HUES48 (cell line): ENCODE results near the gene FBXW11.

Source experiments
- H3K27ac ChIP-seq: one replicate; pipeline ENCODE4 v1.7.0; 2013; ENCODE audit warnings: low read depth, low read length, inconsistent platforms
- H3K27me3 ChIP-seq: 2 replicates; pipeline ENCODE4 v1.6.1; 2013; ENCODE audit warnings: mild to moderate bottlenecking, low read length; ENCODE audit not compliant: control insufficient read depth, insufficient read depth
- H3K36me3 ChIP-seq: 2 replicates; pipeline ENCODE4 v1.6.1; 2013; ENCODE audit warnings: low read length; ENCODE audit not compliant: control insufficient read depth, insufficient read depth
- H3K4me1 ChIP-seq: 2 replicates; pipeline ENCODE4 v1.6.1; 2013; ENCODE audit warnings: mild to moderate bottlenecking, low read length; ENCODE audit not compliant: control insufficient read depth, insufficient read depth
- H3K4me3 ChIP-seq: 2 replicates; pipeline ENCODE4 v1.5.1; 2013; ENCODE audit warnings: mild to moderate bottlenecking, low read depth, low read length
- H3K9ac ChIP-seq: 2 replicates; pipeline ENCODE4 v1.6.1; 2013; ENCODE audit warnings: mild to moderate bottlenecking, low read depth, low read length, moderate library complexity
- H3K9me3 ChIP-seq: 2 replicates; pipeline ENCODE4 v1.6.1; 2013; ENCODE audit warnings: low read length; ENCODE audit not compliant: control insufficient read depth, insufficient read depth

FBXW11 gene

DNA sequence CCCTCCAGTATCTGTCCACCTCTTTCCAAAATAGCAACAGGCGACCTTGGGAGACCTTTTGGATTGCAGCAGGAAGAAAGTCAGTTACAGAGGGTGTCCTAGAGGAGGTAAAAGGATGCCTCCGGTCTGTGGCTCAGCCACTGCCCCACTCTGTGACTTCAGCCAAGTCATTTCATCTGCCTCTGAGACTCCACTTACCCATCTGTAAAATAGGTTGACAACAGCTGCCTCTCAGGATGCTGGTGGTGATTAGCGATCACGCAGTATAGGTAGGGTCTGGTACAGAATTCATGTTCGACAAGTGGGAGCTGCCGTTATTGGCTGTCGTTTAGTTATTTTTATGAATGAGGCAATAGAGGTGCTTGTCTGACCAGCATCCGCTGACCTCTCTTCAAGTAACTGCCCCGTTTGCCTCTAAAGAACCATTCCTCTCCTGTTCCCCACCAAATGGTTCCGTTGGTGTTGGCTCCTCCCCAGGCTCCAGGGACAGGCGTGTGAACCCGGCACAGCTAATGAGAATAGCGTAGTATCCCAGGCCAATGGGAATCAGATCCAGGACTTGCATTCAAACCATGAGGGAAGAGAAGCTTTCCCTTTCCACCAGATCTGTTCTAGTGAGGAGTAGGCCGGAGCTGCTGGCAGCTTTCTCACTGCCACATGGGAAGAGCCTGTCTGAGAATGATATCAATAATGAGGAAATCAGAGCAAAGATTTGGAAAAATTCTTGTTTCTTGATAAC is 156.7 kb downstream of the FBXW11 start:
- Histone ChIP-seq H3K27ac (no peak overlapping the region), H3K4me3 (no peak overlapping the region), H3K27me3 (no peaks in the 10 kb centered on the region), H3K4me1 (0 out of 2 replicates have a peak, but pooled peaks cover 7% of the 10 kb centered on the region), H3K9me3 (no peaks in the 10 kb centered on the region), H3K9ac (no peak overlapping the region), H3K36me3 (no peaks in the 10 kb centered on the region)

DNA sequence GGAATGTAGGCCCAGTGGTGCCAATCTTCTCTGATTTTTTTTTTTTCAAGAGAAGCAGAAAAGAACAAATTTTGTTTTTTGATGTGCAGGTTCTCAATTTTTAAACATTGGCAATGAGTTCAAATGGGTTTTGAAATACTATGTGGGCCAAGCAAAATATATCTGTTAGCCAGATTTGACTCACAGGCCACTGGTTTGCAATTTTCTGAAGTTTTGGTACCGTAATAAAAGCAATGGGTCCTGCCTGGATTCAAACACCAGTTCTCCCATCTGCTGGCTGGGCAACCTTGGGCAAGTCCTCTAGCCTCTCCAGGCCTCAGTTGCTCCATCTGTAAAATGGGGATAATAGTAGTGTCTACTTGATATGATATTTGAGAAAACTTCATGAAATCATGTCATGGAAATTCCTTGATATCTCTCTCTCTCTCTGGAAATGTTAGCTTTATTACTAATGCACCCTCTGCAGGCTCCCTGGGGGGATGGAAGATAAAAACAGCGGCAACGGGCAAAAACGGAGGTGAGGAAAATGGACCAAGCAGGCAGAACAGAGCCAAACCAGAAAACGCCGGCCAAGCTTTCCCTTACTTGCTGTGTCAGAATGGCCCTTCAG is 157.4 kb downstream of the FBXW11 start:
- 0 out of 2 replicates have a peak, but pooled peaks cover 4% of the 10 kb centered on the region for H3K4me1 ChIP-seq
- no peaks in the 10 kb centered on the region for H3K36me3 ChIP-seq
- no peak overlapping the region for H3K4me3 ChIP-seq
- no peak overlapping the region for H3K9ac ChIP-seq
- H3K27ac ChIP-seq = no peak overlapping the region
- no peaks in the 10 kb centered on the region for H3K9me3 ChIP-seq
- H3K27me3 ChIP-seq = no peaks in the 10 kb centered on the region

DNA sequence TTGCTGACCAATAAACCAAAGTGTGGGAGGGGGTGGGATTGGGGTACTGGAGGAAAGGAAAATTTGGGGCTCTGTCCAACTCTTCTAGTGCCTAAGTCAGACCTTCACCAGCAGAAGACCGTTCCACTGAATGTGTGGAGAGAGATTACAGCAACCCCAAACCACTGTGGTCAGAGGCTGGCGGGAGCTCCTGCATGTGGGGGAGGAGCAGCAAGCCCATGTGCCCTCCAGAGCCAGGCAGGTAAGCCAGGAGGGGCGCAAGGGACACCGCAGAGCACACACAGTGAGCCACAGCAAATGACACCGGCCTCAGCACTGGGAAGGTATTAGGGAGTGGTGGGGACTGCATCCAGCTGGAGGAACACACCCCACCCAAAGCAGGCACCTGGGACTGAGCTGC is 158.0 kb downstream of the FBXW11 start:
- no peak overlapping the region for H3K9ac ChIP-seq

DNA sequence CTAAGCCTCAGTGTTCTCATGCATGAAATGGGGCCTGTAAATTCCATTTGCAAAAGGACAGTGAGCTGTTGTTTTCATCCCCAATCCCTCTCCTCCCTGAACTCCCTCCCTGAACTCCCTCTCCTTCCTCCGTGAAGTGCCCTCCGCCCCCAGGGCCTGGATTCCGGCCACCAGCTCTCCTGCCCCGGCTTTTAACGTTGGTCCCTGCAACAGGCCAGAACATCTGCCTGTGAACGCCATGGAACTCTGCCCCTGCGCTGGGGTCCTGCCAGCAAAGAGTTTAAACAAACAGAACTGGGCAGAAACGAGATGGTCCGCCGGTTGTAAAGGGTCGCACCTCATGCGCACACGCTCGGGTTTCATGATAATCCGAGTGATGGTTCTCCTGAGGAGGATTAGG is 158.4 kb downstream of the FBXW11 start:
- Histone ChIP-seq H3K4me1 (0 out of 2 replicates have a peak, but pooled peaks cover 4% of the 10 kb centered on the region), H3K9me3 (no peaks in the 10 kb centered on the region), H3K27me3 (no peaks in the 10 kb centered on the region), H3K36me3 (no peaks in the 10 kb centered on the region), H3K27ac (no peak overlapping the region), H3K4me3 (no peak overlapping the region), H3K9ac (no peak overlapping the region)

More for the DNA sequence above, 158.0 kb downstream of the FBXW11 start:
- Histone ChIP-seq H3K9me3 (no peaks in the 10 kb centered on the region), H3K27me3 (no peaks in the 10 kb centered on the region), H3K36me3 (no peaks in the 10 kb centered on the region), H3K4me3 (no peak overlapping the region), H3K4me1 (0 out of 2 replicates have a peak, but pooled peaks cover 4% of the 10 kb centered on the region), H3K27ac (no peak overlapping the region)

DNA sequence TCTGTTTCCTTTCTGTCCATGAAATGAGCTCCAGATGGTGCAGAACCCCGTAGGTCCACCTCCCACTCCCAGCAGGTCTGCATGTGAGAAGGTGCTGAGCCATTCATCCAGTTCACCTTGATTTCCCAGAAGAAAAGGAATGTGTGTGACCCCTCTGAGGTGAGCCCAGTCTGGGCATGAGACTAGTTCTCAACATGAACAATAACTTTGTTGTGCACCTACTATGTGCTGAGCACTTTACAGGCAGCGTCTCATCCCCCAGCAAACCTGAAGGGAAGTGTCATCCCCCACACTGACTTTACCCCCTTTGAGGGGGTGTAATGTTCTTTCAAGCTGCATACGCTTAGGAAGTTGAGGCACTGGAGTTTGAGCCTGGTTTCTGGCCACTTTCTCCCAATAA is 159.4 kb downstream of the FBXW11 start:
- H3K4me3 ChIP-seq = no peak overlapping the region
- no peaks in the 10 kb centered on the region for H3K36me3 ChIP-seq
- H3K27me3 ChIP-seq = no peaks in the 10 kb centered on the region
- no peaks in the 10 kb centered on the region for H3K9me3 ChIP-seq
- 0 out of 2 replicates have a peak, but pooled peaks cover 4% of the 10 kb centered on the region for H3K4me1 ChIP-seq
- H3K27ac ChIP-seq = no peak overlapping the region
- no peak overlapping the region for H3K9ac ChIP-seq

DNA sequence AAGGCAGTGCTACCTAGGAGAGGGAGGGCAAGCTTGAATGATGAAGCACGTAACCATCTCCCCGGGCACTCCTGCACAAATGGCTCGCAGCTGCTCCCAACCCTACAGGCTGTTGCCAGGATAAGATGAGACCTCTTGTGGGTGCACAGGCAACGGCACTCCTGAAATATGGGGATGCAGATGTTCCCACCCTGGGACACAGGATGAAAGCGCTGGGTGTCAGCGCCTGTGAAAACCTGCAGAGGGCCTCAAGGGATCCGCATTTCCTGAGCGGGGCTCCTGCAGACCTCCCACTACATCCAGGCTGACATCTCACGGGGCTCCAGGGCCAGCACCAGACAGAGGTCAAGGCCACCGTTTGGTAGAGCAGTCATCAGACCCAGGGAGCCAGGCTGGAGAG is 160.1 kb downstream of the FBXW11 start:
- H3K36me3 ChIP-seq = no peaks in the 10 kb centered on the region
- H3K4me1 ChIP-seq = 0 out of 2 replicates have a peak, but pooled peaks cover 4% of the 10 kb centered on the region
- no peak overlapping the region for H3K9ac ChIP-seq
- no peaks in the 10 kb centered on the region for H3K9me3 ChIP-seq
- H3K27ac ChIP-seq = no peak overlapping the region
- H3K27me3 ChIP-seq = no peaks in the 10 kb centered on the region
- no peak overlapping the region for H3K4me3 ChIP-seq

DNA sequence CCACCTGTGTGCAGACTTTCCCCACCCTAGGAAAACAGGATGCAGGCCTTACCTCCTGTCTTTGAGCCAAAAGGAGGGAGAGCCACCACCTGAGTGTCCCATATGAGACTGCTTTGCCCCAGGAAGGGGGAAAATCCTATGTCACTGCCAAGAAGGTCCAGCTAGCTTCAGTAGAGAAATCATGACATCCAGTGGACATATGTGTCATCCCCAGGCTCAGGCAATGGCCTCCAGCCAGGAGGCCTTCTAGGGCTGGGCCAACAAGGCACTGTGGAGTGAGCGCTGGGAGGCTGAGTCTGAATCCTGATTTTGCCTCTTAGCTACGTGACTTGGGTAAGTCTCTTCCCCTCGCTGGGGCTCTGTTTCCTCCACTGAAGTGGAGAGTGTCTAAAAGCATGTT is 160.6 kb downstream of the FBXW11 start:
- Histone ChIP-seq H3K4me3 (no peak overlapping the region), H3K9ac (no peak overlapping the region), H3K27me3 (no peaks in the 10 kb centered on the region), H3K27ac (no peak overlapping the region), H3K4me1 (0 out of 2 replicates have a peak, but pooled peaks cover 1% of the 10 kb centered on the region), H3K9me3 (no peaks in the 10 kb centered on the region), H3K36me3 (no peaks in the 10 kb centered on the region)

DNA sequence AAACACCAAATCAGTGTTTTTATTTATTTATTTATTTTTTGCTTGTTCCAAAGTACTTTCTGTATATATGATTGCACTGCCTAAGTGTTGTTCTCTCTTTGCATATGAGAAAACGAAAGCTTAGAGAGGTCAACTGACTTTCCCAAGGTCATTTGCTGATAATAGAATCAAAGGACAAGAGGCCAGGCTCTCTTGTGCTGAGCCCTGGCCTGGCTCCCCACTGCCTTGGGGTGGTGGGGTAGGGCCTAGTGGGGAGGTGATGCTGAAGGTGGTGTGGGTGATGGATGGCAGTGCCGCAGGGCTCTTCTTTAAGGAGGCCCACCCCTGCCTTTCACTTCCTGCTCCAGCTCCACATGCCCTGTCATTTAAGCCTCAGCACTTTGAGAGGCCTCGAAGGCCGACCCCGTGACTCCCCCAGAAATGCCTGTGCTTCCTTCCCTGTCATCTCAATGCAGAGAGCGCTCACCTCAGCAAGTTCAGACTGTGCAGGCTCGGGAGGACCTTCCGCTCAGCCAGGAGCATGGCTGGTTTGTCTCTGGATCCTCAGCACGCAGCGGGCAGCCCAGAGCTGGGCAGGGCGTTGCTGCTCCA is 161.3 kb downstream of the FBXW11 start:
- Histone ChIP-seq H3K9me3 (no peaks in the 10 kb centered on the region), H3K4me3 (no peak overlapping the region), H3K27ac (no peak overlapping the region), H3K4me1 (no peaks in the 10 kb centered on the region), H3K27me3 (no peaks in the 10 kb centered on the region), H3K9ac (no peak overlapping the region), H3K36me3 (no peaks in the 10 kb centered on the region)

DNA sequence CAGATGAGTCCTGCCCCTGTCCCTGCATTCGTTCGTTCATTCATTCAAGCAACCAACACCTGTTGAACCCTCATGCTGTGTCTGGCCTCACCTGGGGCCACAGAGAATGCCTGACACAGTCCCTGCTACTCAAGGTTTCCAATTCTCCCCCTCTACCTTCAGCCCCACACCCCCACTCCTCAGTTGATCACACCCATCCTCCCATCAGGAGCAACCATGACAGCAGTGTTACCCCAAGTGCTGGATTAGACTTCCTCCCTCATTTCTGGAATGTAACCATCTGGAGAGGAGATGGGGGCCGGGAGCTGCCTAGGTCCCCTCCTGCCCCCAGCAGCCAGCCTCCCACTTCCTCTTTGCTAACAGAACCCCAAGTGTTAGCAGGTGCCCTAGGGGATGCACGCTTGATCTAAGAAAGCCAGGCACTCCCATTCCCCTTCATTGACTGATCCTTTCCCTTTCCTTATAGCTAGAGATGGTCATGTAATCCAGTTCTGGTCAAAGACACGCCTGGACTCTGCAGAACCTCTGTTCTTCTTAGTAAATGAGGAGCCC is 163.6 kb downstream of the FBXW11 start:
- no peaks in the 10 kb centered on the region for H3K36me3 ChIP-seq

DNA sequence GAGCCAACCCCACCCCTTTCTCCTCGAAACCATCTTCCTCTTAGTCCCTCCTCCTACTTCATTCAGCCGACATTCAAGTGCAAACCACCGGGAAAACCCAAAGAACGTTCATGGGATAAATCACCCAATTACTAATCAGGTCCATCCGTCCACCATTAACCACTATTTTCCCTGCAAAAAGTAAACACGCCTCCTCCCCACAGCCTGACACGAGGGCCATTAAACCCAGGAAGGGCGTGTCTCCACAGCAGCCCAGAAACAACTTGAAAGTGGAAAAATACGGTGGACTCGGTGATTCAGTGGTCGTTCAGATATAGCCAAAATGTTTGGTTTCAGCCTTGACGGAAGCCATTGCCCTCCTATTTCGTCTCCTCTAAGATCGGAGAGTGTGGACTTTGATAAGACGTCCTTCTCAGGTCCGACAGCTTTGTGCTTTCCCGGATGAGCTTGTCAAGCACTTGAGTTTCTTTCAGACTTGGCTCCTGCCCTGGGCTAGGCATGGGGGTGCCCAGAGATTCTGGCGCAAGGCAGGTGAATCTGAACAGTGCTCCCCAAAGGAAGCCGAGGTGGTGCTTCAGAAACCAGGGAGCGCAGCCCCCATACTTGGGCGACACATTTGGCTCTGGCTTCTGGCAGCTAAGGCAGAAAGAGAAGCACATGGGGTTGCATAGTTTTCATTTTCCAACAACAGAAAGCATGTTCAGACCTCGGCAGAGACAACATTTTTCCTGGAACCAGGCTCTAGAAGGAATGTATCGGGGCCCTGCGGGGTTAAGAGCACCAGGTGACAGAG is 164.3 kb downstream of the FBXW11 start:
- no peak overlapping the region for H3K4me3 ChIP-seq
- no peaks in the 10 kb centered on the region for H3K36me3 ChIP-seq
- no peaks in the 10 kb centered on the region for H3K4me1 ChIP-seq
- H3K9ac ChIP-seq = no peak overlapping the region
- H3K27me3 ChIP-seq = no peaks in the 10 kb centered on the region
- H3K9me3 ChIP-seq = no peaks in the 10 kb centered on the region
- H3K27ac ChIP-seq = no peak overlapping the region

More for the DNA sequence above, 163.6 kb downstream of the FBXW11 start:
- Histone ChIP-seq H3K9me3 (no peaks in the 10 kb centered on the region), H3K9ac (no peak overlapping the region), H3K27me3 (no peaks in the 10 kb centered on the region), H3K4me3 (no peak overlapping the region), H3K27ac (no peak overlapping the region), H3K4me1 (no peaks in the 10 kb centered on the region)
